Measurements from ENCODE around the gene PLA2G4F.

PLA2G4F gene

DNA sequence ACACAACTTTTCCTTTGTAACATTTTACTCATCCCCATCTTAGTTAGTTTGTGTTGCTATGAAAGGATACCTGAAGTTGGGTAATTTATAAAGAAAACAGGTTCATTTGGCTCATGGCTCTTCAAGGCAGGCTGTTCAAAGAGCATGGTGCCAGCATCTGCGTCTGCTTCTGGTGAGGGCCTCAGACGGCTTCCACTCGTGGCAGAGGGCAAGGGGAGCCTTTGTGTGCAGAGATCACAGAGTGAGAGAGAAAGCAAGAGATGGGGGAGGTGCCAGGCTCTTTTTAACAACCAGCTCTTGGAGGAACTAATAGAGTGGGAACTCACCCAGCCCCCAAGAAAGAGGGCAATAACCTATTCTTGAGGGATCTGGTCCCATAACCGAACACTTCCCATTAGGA, 23.1 kb downstream of the PLA2G4F start:
- no peak for DNase-seq (ENCODE audit: low read depth)

DNA sequence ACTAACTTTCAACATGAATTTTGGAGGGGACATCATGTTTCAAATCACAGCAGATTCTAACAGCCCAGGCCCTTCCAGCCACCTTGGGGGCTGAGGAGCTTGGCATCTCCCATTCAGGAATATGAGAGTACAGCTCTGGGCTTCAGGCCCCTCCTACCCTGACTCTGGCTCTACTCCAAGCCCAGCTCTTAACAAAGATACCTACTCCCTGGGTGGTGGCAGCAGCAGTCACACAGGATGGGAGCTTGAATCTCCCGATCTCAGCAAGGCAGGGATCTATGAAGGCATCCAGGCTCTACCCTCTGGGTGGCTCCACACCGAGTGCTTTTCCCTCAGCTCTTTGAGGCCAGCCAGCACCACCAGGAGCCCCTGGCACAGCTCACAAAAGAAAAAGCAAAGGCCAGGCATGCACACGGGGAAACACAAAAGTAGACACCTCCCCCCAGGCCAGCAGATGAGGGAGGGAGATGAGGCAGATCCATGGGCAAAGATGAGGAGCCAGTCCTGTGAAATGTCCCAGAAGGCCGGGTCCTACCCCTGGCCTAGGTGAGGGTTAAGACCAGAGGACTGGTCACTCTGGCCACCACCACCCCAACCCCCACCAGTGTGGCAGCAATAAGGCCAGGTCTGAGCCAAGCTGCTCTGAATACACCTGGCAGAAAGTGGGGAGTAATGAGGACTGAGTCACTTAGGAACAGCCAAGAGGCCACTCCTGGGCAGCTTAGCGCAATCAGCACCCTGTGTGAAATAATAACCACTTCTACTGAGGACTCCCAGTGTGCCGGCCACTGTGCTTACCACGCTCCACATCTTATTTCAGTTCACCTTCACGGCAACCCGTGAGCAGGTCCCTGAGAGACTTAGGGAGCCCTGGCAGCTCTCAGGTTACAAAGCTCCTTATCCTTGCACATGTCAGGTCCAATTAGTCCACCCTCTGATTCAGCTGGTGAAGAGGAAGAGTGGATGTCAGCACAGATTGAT, 24.3 kb downstream of the PLA2G4F start:
- no peak for DNase-seq (ENCODE audit: low read depth)

DNA sequence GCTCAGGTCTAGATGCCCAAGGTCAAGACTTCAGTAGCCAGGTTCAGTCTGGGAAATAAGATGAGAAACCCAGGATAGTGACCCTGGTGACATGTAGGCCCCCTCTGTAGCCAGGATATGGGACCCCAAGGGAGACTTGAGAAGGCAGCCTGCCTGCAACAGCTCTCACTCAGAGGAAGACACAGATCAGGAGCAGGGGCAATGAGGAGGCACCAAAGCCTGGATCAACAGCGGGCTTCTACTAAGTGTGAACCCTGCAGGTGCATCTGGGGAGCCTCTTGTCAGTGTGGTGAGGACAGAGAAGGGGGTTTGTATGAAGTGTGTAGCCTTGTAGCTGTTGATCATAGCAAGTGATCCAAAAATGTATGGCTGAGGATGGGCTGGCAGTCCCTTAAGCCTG, 25.4 kb downstream of the PLA2G4F start:
- no peak for DNase-seq (ENCODE audit: low read depth)

DNA sequence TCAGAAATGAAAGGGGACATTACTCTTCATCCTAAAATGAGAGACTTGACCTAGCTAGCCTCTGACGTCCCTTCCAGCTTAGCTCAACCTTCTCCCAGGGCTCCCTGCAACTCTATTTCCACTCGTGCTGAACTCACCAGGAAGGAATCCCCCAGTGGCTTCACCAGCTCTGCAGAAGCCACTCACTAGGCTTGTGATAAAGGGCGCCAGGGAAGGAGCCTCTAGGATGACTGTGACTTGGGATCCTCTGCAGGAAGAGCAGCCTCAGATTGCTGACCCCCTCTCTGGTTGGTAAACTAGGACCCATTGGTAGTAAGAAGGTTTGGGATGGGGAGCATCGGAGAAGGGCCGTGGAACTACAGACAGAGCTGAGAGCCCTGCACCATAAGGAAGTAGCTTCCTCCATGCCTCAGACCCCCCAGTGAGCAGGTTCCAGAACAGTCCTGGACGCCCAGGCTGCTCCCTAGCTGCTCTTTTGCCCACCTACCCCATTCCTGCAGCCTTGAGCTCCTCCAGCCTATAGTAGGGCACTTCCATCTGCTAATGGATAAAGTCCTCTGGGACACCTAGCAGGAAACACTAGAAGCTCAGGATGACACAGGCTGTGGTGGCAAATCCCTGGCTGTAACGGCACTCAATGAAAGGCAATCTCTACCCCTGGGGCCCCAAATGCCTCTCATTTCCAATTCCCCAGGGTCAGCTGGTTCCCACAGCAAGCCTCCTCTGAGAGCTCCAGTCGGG, 26.0 kb downstream of the PLA2G4F start:
- no peak for DNase-seq (ENCODE audit: low read depth)

DNA sequence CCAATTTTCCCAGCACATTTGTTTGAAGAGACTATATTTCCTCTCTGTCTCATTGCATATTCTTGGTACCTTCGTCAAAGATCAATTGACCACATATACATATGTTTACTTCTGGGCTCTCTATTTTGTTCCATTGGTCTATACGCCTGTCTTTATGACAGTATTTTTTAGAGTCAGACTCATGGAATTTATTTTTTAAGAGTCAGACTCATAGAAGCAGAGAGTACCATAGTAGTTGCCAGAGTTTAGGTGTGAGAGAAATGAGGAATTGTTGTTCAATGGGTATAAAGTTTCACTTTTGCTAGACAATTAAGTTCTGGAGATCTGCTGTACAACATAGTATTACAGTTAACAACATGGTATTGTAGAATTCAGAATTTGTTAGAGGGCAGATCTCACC, 27.1 kb downstream of the PLA2G4F start:
- no peak for DNase-seq (ENCODE audit: low read depth)

DNA sequence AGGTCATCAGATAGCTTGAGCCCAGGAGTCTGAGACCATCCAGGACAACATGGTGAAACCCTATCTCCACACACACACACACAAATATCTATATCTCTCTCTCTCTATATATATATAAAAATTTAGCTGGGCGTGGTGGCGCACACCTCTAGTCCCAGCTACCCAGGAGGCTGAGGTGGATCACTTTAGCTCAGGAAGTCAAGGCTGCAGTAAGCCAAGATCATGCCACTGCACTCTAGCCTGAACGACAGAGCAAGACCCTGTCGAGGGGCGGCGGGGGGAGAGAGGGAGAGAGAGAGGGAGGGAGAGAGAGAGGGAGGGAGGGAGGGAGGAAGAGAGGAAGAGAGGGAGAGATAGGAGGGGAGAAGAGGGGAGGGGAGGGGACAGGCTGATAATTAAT, 28.0 kb downstream of the PLA2G4F start:
- no peak for DNase-seq (ENCODE audit: low read depth)

DNA sequence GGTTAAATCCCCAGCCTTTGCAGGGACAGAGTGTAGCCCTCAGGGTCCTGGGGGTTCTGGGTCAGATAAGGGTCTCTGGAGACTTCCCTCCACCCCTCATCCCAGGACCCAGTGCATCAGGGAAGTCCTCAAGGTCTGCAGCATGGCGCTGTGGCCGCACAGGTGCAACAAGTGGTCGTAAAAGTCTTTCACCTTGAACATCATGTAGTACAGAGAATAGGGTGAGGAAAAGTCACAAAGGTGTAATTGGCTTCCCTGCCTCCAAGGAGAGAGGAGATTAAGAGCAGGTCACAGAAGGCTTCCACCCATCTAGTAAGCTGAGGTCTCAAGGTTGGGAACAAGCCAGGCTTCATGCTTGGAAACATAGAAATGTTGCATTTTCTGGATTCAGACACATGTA, 32.9 kb downstream of the PLA2G4F start:
- no peak for DNase-seq (ENCODE audit: low read depth)

DNA sequence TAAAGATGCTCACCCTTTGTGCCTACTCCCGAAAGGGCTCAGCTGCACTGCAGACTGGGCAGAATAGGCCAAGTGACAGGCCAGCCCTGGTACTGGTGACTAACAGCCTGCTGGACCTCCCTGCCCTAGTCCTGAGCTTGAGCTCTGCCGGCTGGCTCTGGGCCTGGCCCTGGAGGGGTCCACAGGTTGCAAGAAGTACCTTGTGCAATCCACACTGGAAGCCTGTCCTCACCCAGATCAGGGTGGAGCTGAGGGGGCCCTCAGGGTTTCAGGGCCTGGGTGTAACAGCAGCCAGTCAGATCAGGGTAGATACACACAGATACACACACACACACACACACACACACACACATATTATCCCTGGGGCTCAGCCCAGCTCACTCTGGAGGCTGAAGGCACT, 34.8 kb downstream of the PLA2G4F start:
- DNase-seq (ENCODE audit: low read depth), result no peak

DNA sequence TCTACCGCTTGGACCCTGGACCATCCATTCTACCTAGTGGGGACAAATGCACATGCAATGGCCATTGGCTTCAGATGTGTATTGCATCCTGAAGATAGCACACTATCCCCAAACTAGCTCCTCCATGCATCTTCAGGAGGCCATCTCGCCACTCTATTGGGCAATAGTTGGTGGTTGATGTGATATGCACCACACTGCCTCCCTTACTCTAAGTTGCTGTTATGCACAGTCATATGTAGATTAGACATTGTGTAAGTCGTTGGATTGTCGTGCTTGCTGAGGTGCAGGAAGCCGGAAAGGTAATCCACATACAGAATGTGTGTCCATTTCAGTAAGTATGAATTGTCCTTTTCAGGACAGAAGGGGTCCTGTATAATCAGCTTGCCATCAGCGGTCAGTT, 35.4 kb downstream of the PLA2G4F start:
- DNase-seq (ENCODE audit: low read depth), result no peak

DNA sequence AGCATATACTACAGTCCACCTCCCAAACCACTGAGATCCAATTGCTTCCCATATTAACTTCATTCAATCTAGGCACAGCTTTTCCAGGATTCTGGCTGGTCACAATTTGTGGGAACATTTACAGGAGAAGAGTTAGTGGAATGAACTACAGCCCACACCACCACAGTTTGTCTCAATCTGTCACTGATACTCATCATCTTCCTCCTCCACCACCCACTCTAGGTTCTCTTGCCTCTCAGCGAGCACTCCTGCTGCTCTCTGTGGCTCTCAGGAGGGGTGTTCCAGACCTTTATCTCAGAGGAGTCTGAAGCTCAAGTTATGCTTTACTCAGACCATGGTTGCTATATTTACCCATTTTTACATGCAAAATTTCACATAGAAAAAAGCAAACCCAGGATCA, 36.2 kb downstream of the PLA2G4F start:
- no peak for DNase-seq (ENCODE audit: low read depth)

DNA sequence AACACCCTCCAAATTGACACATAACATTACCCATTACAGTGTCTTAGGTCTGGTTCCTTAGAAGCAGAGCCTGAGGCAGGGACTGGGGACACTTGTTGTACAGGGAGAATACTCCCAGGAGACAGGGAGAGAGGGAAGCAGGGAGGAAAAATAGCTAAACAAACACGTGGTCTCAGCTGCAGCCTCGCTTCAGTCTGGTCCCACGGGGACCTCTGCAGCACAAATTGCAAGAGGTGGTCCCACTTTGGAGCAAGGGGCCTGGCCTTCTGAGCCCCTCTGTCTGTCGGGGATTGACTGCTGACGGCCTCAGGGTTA, 37.0 kb downstream of the PLA2G4F start:
- no peak for DNase-seq (ENCODE audit: low read depth)

DNA sequence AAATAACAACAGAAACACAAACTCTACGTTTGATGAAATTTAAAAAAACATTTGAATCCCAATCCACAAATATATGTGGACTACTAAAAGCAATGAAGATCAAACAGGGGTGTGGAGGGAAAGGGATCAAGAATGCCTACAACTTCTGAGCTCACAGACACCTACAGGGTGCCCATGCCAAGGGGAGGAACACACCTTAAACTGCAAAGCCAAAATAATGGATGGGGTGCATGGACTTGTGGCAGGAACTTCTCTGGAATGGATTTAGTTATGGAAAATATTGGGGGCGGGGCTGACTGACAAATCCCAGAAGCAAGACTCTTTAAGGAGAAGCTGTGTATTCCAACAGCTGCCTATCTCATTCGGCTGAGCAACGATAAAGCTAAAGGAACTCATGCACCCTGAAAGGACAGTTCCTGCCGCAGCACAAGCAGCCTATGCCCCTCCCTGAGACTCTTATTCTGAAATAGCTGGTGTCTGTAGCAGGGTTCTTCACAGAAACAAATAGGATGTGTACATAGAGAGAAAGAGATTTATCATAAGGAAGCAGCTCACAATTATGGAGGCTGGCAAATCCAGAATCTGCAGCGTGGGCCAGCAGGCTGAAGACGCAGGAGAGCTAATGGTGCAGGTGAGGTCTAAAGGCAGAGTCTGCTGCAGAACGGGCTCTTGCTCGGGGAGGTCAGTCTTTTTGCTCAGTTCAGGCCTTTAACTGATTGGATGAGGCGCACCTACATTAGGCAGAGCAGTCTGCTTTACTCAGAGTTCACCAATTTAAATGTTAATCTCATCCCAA, 37.6 kb downstream of the PLA2G4F start:
- DNase-seq (ENCODE audit: low read depth), result no peak

DNA sequence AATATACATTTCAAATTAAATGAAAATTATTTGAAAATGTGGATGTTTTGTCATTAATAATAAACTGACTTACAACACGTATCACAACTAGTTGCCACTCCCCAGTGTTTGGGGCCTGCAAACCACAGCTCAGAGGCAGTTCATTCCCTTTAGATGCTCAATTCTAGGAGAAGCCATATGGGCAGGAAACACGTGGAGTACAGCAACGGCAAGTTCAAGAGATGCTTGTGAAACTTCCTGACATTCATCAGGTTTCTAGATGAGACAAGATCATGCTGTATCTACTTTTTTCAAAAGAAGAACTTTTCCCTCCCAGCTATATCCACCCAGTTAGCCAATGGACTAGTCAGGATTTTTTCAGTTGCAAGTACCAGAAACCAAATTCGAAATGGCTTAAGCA, 44.5 kb downstream of the PLA2G4F start:
- DNase-seq (ENCODE audit: low read depth), result no peak

DNA sequence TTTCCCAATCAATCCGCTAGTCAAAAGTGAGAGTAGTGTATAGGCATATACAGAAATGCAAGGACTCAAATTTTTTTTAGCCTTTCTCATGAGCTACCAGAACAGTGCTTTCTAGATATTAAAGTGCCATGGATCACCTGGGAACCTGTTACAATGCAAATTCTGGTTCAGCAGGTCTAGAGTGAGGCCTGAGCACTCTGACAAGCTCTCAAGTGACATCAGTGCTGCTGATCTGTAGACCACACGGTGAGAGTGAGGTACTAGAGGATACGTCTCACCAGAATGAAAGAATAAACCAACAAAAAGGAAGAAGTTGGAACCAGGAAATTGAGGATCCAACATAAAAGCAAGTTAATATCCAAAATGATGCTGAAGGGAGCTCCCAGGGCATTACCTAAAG, 46.1 kb downstream of the PLA2G4F start:
- DNase-seq (ENCODE audit: low read depth), result no peak

DNA sequence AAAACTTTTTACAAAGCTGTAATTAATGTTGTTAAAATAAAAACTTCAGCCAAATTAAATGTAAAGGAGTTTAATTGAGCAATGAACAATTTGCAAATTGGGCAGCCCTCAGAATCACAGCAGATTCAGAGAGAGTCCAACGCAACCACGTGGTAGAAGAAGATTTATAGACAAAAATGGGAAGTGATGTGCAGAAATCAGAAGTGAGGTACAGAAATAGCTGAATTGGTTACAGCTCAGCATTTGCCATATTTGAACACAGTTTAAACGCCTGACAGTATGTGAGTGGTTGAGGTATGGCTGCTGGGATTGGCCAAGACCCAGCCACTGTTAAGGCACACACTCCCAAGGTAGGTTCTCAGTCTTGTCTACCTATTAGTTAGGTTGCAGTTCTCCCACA, 47.6 kb downstream of the PLA2G4F start:
- no peak for DNase-seq (ENCODE audit: low read depth)

DNA sequence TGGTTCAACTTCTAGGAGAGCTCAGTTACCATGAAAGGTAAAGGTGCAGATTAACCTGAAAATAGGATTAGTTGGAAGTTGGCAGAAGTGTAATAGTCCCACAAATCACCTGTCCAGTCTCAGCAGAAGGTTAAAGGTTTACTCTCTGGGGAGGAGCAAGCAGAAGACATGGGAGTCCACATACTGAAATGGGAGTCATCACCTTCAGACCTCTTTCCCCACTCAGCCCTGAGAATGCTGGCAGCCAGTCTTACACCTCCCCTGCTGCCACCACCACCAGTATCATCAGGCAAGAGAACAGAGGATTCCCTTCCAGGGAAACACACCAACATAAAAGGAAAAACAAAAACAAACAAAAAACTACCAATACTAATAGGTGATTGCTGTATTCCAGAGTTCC, 48.2 kb downstream of the PLA2G4F start:
- no peak for DNase-seq (ENCODE audit: low read depth)

DNA sequence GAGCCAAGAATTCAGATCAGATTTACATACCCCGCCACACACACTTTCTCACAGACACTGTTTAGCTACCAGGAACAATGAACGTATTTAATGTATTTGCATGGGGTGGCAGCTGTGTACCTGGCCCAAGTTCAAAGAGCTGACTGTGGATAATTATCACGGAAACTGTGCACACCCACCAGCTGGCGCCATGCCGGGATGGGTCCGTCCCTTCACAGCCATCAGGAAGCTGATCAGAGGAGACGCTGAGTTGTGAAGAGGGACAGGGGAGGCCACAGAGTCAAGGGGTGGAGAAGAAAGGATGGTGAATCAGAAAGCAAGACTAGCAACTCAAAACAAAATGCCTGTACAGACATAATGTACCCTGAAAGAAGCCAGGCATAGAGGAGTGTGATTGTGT, 49.0 kb downstream of the PLA2G4F start:
- DNase-seq (ENCODE audit: low read depth), result no peak

DNA sequence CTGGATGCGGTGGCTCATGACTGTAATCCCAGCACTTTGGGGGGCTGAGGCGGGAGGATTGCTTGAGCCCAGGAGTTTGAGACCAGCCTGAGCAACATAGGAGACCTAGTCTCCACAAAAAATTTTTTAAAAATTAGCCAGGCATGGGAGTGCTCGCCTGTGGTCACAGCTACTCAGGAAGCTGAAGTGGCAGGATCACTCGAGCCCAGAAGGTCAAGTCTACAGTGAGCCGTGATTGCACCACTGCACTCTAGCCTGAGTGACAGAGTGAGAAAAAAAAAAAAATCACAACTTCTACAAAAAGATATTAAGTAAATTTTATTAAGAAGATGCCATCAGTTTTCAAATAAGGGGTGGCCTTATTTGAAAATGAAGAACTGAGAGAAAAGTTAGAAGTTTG, 50.1 kb downstream of the PLA2G4F start:
- no peak for DNase-seq (ENCODE audit: low read depth)

DNA sequence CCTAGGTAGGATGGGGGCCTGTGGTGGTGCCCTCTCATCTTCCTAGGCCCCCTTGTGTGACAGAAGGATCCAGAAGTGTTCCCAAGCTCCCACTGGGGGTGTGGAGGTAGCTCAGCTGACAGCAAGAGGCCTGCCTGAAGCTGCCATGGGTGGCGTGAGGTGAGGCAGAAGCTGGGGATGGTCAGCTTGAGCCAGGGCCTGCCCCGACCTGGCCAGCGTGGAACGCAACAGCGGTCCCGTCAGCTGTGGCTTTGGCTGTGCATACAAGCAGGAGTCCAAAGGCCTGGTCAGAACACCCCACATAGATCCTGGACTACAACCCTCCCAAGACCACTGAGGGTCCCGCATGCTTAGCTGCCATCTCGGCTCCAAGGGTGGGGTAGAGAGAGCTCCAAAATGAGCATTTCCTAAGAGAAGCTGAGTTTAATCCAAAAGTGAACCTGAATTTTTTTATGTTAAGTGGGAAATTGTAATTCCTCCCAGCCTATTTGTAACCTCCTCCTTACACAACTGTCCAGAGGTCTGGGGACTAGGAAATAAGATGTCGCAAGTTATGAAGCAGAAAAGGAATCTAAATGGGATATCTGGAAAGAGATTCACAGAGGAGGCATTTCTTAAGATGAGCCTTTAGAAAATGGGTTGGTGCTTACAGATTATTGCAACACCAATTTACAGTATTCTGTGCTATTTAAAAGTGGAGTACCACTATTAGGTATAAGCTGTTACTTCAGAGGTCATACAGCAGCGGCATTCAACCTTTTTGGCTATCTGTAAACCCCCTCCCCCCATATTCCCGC, 52.1 kb downstream of the PLA2G4F start:
- DNase-seq (ENCODE audit: low read depth), result no peak

DNA sequence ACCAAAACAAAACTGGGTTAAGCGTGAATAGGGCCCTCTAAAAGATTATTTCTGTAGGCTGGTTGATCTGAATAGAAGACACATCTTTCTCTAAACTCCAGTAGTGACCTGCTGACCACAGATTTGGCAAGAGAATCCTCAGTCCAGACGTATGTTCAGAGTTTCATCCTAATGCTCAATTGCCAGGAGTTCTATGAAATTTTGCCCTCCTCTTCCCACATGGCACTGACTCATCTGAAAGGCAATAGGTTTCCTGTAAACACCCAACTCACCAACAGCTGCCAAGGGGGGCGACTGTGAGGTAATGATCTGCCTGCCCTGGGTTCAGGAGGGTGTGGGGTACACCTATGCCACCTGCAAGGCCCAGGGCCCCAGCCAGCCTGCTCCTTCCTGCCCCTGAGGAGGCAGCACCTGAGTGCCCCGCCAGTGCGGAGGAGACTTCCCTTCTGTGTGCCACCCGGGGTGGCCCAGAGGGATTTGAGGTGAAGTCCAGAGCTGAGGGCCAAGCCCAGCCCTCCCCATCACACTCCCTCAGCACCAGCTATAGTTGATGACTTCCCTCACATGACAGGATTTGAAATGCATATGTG, 53.7 kb downstream of the PLA2G4F start:
- DNase-seq (ENCODE audit: low read depth), result peak; percentile 9

DNA sequence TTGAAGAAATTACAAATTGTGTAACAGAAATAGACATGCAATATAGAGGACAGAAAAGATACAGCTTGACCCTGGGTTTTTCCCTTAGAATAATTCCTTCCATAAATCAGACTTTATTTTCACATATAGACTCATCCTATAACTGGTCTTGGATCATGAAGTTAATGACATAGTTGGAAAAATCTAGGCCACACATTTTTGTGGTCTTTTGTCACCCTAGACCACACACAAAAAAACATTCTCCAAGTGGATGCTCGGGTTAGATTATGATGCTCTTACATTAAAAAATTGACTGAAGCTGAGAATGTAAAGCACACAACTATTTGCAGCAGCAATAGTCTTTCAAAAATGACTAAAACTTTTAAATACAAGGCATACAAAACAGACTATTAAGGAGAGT, 54.6 kb downstream of the PLA2G4F start:
- no peak for DNase-seq (ENCODE audit: low read depth)

Data from fibroblast of the conjunctiva (primary cell).